Measurements from ENCODE around the gene SOD1.

GRCh38 chr21:31700040-31700439 is 40.5 kb downstream of the SOD1 start:
- TF ChIP-seq CTCF (IDR thresholded peaks at IDR 0.05; ENCODE audit: insufficient read depth, low read depth, low read length) (no peak), EZH2 (IDR thresholded peaks at IDR 0.05; ENCODE audit: insufficient read depth, low read length) (no peak)

Measured in astrocyte (in vitro differentiated cells and primary cell).